Heart right ventricle (tissue), 16 donors: Measurements from ENCODE around the gene INTS11. TPM values are rescaled to one million over a fixed set of nuclear protein-coding genes. Genes with fewer than 3 reads are reported as not detected.
A peak's percentile ranks its signal among the peaks of the same experiment; 100 is the strongest.

Experiments
- ATAC-seq, 8 donors: fragments of 200-7000 bp; cut with Tn5 transposase; one replicate each; pipeline ENCODE4 v1.9.1; 2020; ENCODE audit warnings: mild to moderate bottlenecking in 8 of 8, moderate library complexity in 8 of 8, moderate number of reproducible peaks in 1 of 8
- DNase-seq, 2 donors: peaks; one replicate each; pipeline ENCODE4 v3.0.0-alpha.2; 2020
- H3K27ac ChIP-seq, 10 donors: fragments of 200-600 bp; sonication (generic) in 2 of 10; one replicate each; pipeline versions ENCODE4 v1.5.0 to v1.8.0; 2020 to 2022; ENCODE audit warnings: mild to moderate bottlenecking in 3 of 10
- H3K27me3 ChIP-seq, 7 donors: fragments of 200-600 bp; one replicate each; pipeline ENCODE4 v1.8.0; 2021 to 2022; ENCODE audit warnings: mild to moderate bottlenecking in 2 of 7
- H3K36me3 ChIP-seq, 9 donors: fragments of 200-600 bp; sonication (generic) in 1 of 9; one replicate each; pipeline versions ENCODE4 v1.5.0 to v1.8.0; 2020 to 2022; ENCODE audit warnings: mild to moderate bottlenecking in 2 of 9
- H3K4me1 ChIP-seq, 9 donors: fragments of 200-600 bp; sonication (generic) in 1 of 9; one replicate each; pipeline versions ENCODE4 v1.5.0 to v1.8.0; 2020 to 2022; ENCODE audit warnings: mild to moderate bottlenecking in 4 of 9
- H3K4me3 ChIP-seq, 10 donors: fragments of 200-600 bp; sonication (generic) in 2 of 10; one replicate each; pipeline versions ENCODE4 v1.5.0 to v1.8.0; 2020 to 2022; ENCODE audit warnings: mild to moderate bottlenecking in 7 of 10, moderate library complexity in 2 of 10
- H3K9me3 ChIP-seq, 11 donors: fragments of 200-600 bp in 10 of 11; sonication (generic) in 2 of 11; one replicate each; pipeline versions ENCODE4 v1.5.0 to v1.8.0; 2013 to 2022; ENCODE audit warnings: mild to moderate bottlenecking in 2 of 11, control low read depth in 1 of 11, moderate library complexity in 1 of 11
- WGBS, 2 donors: extraction: QIAGEN DNeasy Blood & Tissue Kit; methylation state at CpG; one replicate each; pipeline ENCODE4 v1.1.7; 2013; ENCODE audit warnings: inconsistent platforms in 1 of 2; 5-methylcytosine and 5-hydroxymethylcytosine counted together
- intact Hi-C, 10 donors: fragments of 100-400 bp; cut with DNase I; formaldehyde crosslinking; loops; one replicate each; pipeline versions ENCODE4 v1.11.1 to v1.14.2; 2022
- polyA plus RNA-seq, 2 donors: library from polyadenylated mRNA; stranded (reverse); fragments of 200-250 nt; gene quantifications; one replicate each; pipeline ENCODE4 v1.2.3, GENCODE V29; 2013
- total RNA-seq, 10 donors: library from RNA; stranded (reverse); fragmentation: NEBNext Ultra II Directional in 3 of 10; extraction: Animal tissue kit (Norgen Biotek cat#: 25700) in 3 of 10; gene quantifications; one replicate each; pipeline versions ENCODE4 v1.2.1 to v1.2.4, GENCODE V29; 2021 to 2023
- TF ChIP-seq, protein P1 (sequence below), 9 donors: fragments of 200-600 bp; sonication (generic) in 2 of 9; IDR thresholded peaks; one replicate each; pipeline versions ENCODE4 v1.5.0 to v1.8.0; 2021 to 2022; ENCODE audit warnings: antibody characterized with exemption in 9 of 9, mild to moderate bottlenecking in 5 of 9, moderate library complexity in 1 of 9
- donor health status: Arrhythmogenic right ventricular cardiomyopathy.
- donor health status: ischemic (EF 13 %, LVEDD 7.1; RV severe dilation, severe dysfunction).
- donor health status: healthy with polysubstance abuse.
- donor health status: DM: no; HTN: yes; CAD: no.
- donor health status: DM: no; HTN: no; CAD: no.
- donor health status: ischemic (EF 25% LVEDD 6.9; RV normal size, moderate dysfunction).
- donor health status: ischemic (EF 25% LVEDD 5.7; RV mildly dilated, moderate dysfunction).
- donor health status: healthy.
- donor health status: DM: yes; HTN: yes; CAD: no.
- donor health status: Ischemic cardiomyopathy.
- donor health status: ischemic (EF 35%, LVEDD 5.7; RV mildly dilated, moderate dysfunction).
- donor health status: nonischemic (EF 11% LVEDD 7.7; RV severe dilation, severe dysfunction).
- donor health status: DM: yes; HTN: yes; CAD: no.
- donor health status: PGD.
- donor health status: ischemic (EF 29% LVEDD 5.4; RV normal size, mild dysfunction).
- donor health status: nonischemic (EF 23%, LVEDD 6.1; RV moderate dilation, normal function).

INTS11 gene
- total and polyA plus RNA-seq, 12 donors: 44.7 to 269 (median 57.4) TPM

DNA sequence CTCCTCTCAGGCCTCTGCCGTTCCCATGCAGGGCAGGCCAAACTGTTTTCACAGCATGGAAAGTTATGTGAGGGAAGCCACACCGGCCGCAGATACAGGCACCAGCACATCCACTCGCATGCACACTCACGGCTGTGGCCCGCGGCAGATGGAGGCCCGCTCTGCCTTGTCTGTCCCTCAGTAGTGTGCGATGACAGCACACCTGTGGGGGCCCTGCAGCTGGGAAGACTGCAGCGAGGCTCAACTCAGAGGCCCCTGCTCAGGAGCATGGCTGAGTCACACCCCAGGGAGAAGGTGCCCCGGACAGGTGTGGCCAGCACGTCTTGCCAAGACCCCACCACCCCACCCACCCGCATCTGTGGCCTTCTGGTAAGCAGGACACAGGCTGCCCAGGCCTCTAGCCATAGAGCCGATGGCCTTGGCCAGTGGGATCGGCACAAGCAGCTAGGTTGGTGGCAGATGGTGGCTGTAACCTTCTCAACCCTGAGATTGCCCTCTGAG lies 49.5 kb downstream of the INTS11 start:
- H3K4me3 ChIP-seq: peak overlapping the region in 5 of 10 donors; percentile 92 to 97 (median 94)
- H3K9me3 ChIP-seq: no peaks in the 10 kb centered on the region
- peaks cover 0 to 12% (median 0%) of the 10 kb centered on the region in 9 donors for H3K36me3 ChIP-seq
- H3K27me3 ChIP-seq: no peaks in the 10 kb centered on the region
- TF ChIP-seq, protein P1, sequence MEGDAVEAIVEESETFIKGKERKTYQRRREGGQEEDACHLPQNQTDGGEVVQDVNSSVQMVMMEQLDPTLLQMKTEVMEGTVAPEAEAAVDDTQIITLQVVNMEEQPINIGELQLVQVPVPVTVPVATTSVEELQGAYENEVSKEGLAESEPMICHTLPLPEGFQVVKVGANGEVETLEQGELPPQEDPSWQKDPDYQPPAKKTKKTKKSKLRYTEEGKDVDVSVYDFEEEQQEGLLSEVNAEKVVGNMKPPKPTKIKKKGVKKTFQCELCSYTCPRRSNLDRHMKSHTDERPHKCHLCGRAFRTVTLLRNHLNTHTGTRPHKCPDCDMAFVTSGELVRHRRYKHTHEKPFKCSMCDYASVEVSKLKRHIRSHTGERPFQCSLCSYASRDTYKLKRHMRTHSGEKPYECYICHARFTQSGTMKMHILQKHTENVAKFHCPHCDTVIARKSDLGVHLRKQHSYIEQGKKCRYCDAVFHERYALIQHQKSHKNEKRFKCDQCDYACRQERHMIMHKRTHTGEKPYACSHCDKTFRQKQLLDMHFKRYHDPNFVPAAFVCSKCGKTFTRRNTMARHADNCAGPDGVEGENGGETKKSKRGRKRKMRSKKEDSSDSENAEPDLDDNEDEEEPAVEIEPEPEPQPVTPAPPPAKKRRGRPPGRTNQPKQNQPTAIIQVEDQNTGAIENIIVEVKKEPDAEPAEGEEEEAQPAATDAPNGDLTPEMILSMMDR (IDR thresholded peaks at IDR 0.05): no peak
- 90% methylated on average over 15 of the region's 15 CpGs for WGBS, 2 donors
- intact Hi-C loops: loop anchor here in 1 of 10 donors (5.0 kb wide), 1 partner anchor 43 kb away; the partner anchor contains the start of genes B3GALT6 and SDF4
- peak overlapping the region in 4 of 10 donors; percentile 91 to 95 (median 93) for H3K27ac ChIP-seq
- ATAC-seq (no peak), DNase-seq (no peak)
- peaks cover 23 to 41% (median 38%) of the 10 kb centered on the region in 9 donors for H3K4me1 ChIP-seq

DNA sequence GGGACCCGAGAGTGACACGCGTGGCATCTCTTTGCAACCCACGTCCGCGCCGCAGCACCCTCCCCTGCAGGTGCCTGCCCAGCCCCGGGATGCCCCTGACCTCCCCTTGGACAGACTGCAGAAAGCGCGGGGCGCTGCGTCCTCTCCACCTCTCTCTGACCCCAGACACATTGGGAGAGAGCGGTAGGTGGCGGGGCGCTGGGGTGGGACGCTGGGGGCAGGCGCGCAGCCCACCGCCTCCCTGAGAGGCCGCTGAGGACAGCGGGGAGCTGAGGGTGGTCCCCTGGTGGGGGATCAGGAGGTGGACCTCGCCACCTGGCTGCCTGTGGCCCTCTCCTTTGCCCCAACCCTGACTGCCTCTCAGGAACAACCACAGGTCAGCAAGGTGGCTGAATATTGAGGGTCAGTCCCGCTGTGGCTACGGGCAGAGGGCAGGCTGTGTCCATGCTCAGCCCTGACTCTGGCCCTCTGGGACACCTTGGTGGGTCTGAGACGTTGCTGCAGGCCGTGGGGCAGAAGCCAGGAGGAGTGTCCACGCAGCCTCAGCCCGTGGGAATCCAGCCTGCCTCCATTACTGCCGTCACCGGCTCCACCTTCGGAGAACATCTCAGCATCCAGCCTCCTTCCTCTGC lies 50.0 kb downstream of the INTS11 start:
- H3K4me3 ChIP-seq: peak overlapping the region; percentile 81 to 99 (median 96)
- no peaks in the 10 kb centered on the region for H3K9me3 ChIP-seq
- 17 to 18% methylated on average over 31 of the region's 31 CpGs for WGBS, 2 donors
- ATAC-seq (peak in 7 of 8 donors; percentile 18 to 63 (median 31)), DNase-seq (peak in 1 of 2 donors; percentile 23)
- peaks cover 23 to 46% (median 41%) of the 10 kb centered on the region in 9 donors for H3K4me1 ChIP-seq
- intact Hi-C loops: loop anchor here in 1 of 10 donors (5.0 kb wide), 1 partner anchor 42 kb away; the partner anchor contains the start of genes B3GALT6 and SDF4
- peak overlapping the region; percentile 50 to 95 (median 92) for H3K27ac ChIP-seq
- peaks cover 0 to 18% (median 0%) of the 10 kb centered on the region in 9 donors for H3K36me3 ChIP-seq
- no peaks in the 10 kb centered on the region for H3K27me3 ChIP-seq
- TF ChIP-seq, protein P1 (IDR thresholded peaks at IDR 0.05): peak in 1 of 9 donors; percentile 3

GRCh38 chr1:1273512-1274298 lies 50.8 kb downstream of the INTS11 start, which contains the start of gene UBE2J2:
UBE2J2 (minus strand) TSS chr1:1273854; CDS start chr1:1267992, 5,862 bp downstream.
- H3K4me3 ChIP-seq: peak within 1 kb of the TSS; percentile 81 to 99 (median 96)
- 0% methylated on average over 93 to 105 of the region's 105 CpGs for WGBS, 2 donors
- peaks cover 0 to 21% (median 0%) of the 10 kb centered on the region in 9 donors for H3K36me3 ChIP-seq
- intact Hi-C loops: loop anchor here in 1 of 10 donors (5.0 kb wide), 1 partner anchor 41 kb away; the partner anchor contains the start of genes B3GALT6 and SDF4
- H3K27me3 ChIP-seq: no peaks in the 10 kb centered on the region
- H3K27ac ChIP-seq: peak within 1 kb of the TSS; percentile 53 to 95 (median 92)
- H3K9me3 ChIP-seq: no peaks in the 10 kb centered on the region
- ATAC-seq (peak; percentile 96 to 98 (median 97)), DNase-seq (peak; percentile 94 to 95)
- TF ChIP-seq, protein P1 (IDR thresholded peaks at IDR 0.05): peak in 4 of 9 donors; percentile 16 to 37 (median 35)
- peaks cover 23 to 49% (median 41%) of the 10 kb centered on the region in 9 donors for H3K4me1 ChIP-seq

DNA sequence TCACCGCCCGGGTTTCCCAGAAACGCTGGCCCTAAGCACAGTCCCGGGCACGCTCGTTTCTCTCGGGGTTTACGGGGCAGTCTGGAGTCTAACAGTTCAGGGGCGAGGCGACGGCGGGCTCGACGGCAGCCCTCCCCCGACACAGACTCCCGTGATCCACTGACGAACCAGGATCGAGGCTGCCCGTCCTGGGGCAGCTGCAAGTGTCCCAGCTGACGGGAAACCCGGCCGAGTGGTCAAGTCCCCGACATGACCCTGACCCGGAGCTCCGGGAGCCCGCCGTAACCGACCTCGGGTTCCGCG lies 51.3 kb downstream of the INTS11 start:
- TF ChIP-seq, protein P1 (IDR thresholded peaks at IDR 0.05): no peak
- Histone ChIP-seq H3K27ac (peak overlapping the region; percentile 53 to 95 (median 92)), H3K27me3 (no peaks in the 10 kb centered on the region), H3K36me3 (peaks cover 0 to 27% (median 0%) of the 10 kb centered on the region in 9 donors), H3K9me3 (no peaks in the 10 kb centered on the region), H3K4me3 (peak overlapping the region; percentile 81 to 99 (median 96)), H3K4me1 (peaks cover 26 to 49% (median 41%) of the 10 kb centered on the region in 9 donors)
- WGBS, 2 donors: 0% methylated on average over 26 to 31 of the region's 31 CpGs
- ATAC-seq (no peak), DNase-seq (no peak)
- intact Hi-C loops: loop anchor here in 1 of 10 donors (5.0 kb wide), 1 partner anchor 41 kb away; the partner anchor contains the start of genes B3GALT6 and SDF4
